HEK293 (cell line): ENCODE data around the gene DCDC2.
"Not testable (repeated sequence)": the region's sequence is repeated elsewhere in the genome, so short reads cannot be mapped to it uniquely, and the experiment has no call there.

Experiments
- CTCF ChIA-PET: fragments of 350-600 bp; formaldehyde crosslinking; extraction: SDS; loops from one replicate; lab custom pipeline; 2021; ENCODE audit warnings: antibody characterized with exemption; lab: Yijun Ruan, JAX
- POLR2A ChIA-PET: fragments of 300-600 bp; formaldehyde crosslinking; extraction: SDS; loops from one replicate; lab custom pipeline; 2020; ENCODE audit warnings: antibody characterized with exemption, inconsistent platforms; lab: Yijun Ruan, JAX
- H3K27ac ChIP-seq: fragments of 200-500 bp; sonication (Bioruptor generic); 2 replicates; pipeline ENCODE4 v1.5.1; 2014; ENCODE audit warnings: low read depth, low read length, control low read depth, inconsistent platforms; ENCODE audit errors: extremely low read depth
- H3K36me3 ChIP-seq, 2 experiments: fragments of 200-500 bp in 1 of 2; sonication (Bioruptor generic) in 1 of 2; 1 replicate in 1 of 2; 2 replicates in 1 of 2; pipeline ENCODE4 v1.5.1; 2014 to 2017; ENCODE audit warnings: inconsistent platforms in 2 of 2, low read length in 2 of 2; ENCODE audit not compliant: control insufficient read depth in 2 of 2, insufficient read depth in 1 of 2
- H3K4me1 ChIP-seq: fragments of 200-500 bp; sonication (Bioruptor generic); 2 replicates; pipeline ENCODE4 v1.5.1; 2014; ENCODE audit warnings: mild to moderate bottlenecking, low read length, inconsistent platforms; ENCODE audit not compliant: control insufficient read depth, insufficient read depth
- H3K4me3 ChIP-seq: 2 replicates; pipeline ENCODE4 v1.5.1; 2011; ENCODE audit warnings: low read depth, mild to moderate bottlenecking, control low read depth, low read length, moderate library complexity
- H3K9me3 ChIP-seq: fragments of 200-500 bp; sonication (Bioruptor generic); 2 replicates; pipeline ENCODE4 v1.5.1; 2014; ENCODE audit warnings: low read depth, low read length, inconsistent platforms; ENCODE audit not compliant: control insufficient read depth, insufficient read depth
- BCL11A ChIP-seq: fragments of 450-650 bp; formaldehyde crosslinking; IDR thresholded peaks from 2 replicates; pipeline ENCODE4 v1.5.1; 2016; ENCODE audit warnings: low read depth, missing biosample characterization, missing genetic modification characterization
- BCL6B ChIP-seq: fragments of 450-650 bp; formaldehyde crosslinking; IDR thresholded peaks from 2 replicates; pipeline ENCODE4 v1.5.1; 2017; ENCODE audit warnings: missing biosample characterization, missing genetic modification characterization
- KLF7 ChIP-seq: fragments of 450-650 bp; formaldehyde crosslinking; IDR thresholded peaks from 2 replicates; pipeline ENCODE4 v1.5.1; 2016; ENCODE audit warnings: missing biosample characterization, missing genetic modification characterization, borderline replicate concordance
- MEIS1 ChIP-seq: sonication (generic); formaldehyde crosslinking; IDR thresholded peaks from 2 replicates; pipeline ENCODE4 v1.8.1; 2022; ENCODE audit warnings: missing genetic modification reagents, mild to moderate bottlenecking, borderline replicate concordance
- OSR2 ChIP-seq: fragments of 450-650 bp; formaldehyde crosslinking; IDR thresholded peaks from 2 replicates; pipeline ENCODE4 v1.5.1; 2016; ENCODE audit warnings: missing biosample characterization, missing genetic modification characterization
- PRDM10 ChIP-seq: fragments of 450-650 bp; formaldehyde crosslinking; IDR thresholded peaks from 2 replicates; pipeline ENCODE4 v1.5.1; 2016; ENCODE audit warnings: missing biosample characterization, missing genetic modification characterization
- PRDM6 ChIP-seq: fragments of 450-650 bp; formaldehyde crosslinking; IDR thresholded peaks from 2 replicates; pipeline ENCODE4 v1.5.1; 2017; ENCODE audit warnings: missing biosample characterization, missing genetic modification characterization
- ZBTB7A ChIP-seq: fragments of 450-650 bp; formaldehyde crosslinking; IDR thresholded peaks from 2 replicates; pipeline ENCODE4 v1.5.1; 2016; ENCODE audit warnings: low read depth, missing biosample characterization, missing genetic modification characterization
- ZNF140 ChIP-seq: fragments of 450-650 bp; formaldehyde crosslinking; IDR thresholded peaks from 2 replicates; pipeline ENCODE4 v1.5.1; 2016; ENCODE audit warnings: missing biosample characterization, missing genetic modification characterization
- ZNF155 ChIP-seq: fragments of 450-650 bp; formaldehyde crosslinking; IDR thresholded peaks from 2 replicates; pipeline ENCODE4 v1.5.1; 2016; ENCODE audit warnings: missing biosample characterization, missing genetic modification characterization
- ZNF19 ChIP-seq: fragments of 450-650 bp; formaldehyde crosslinking; IDR thresholded peaks from 2 replicates; pipeline ENCODE4; 2016; ENCODE audit warnings: missing biosample characterization, missing genetic modification characterization, low read depth
- ZNF26 ChIP-seq: fragments of 450-650 bp; formaldehyde crosslinking; IDR thresholded peaks from 2 replicates; pipeline ENCODE4 v1.5.1; 2016; ENCODE audit warnings: missing biosample characterization, missing genetic modification characterization
- ZNF280C ChIP-seq: fragments of 450-650 bp; formaldehyde crosslinking; IDR thresholded peaks from 2 replicates; pipeline ENCODE4 v1.5.1; 2016; ENCODE audit warnings: missing biosample characterization, missing genetic modification characterization
- ZNF394 ChIP-seq: fragments of 450-650 bp; formaldehyde crosslinking; IDR thresholded peaks from 2 replicates; pipeline ENCODE4 v1.5.1; 2016; ENCODE audit warnings: missing biosample characterization, missing genetic modification characterization, mild to moderate bottlenecking, moderate library complexity, borderline replicate concordance
- ZNF404 ChIP-seq: fragments of 450-650 bp; formaldehyde crosslinking; IDR thresholded peaks from 2 replicates; pipeline ENCODE4 v1.5.1; 2017; ENCODE audit warnings: missing biosample characterization, missing genetic modification characterization
- ZNF488 ChIP-seq: fragments of 450-650 bp; formaldehyde crosslinking; IDR thresholded peaks from 2 replicates; pipeline ENCODE4 v1.5.1; 2016; ENCODE audit warnings: missing biosample characterization, missing genetic modification characterization
- ZNF624 ChIP-seq: fragments of 450-650 bp; formaldehyde crosslinking; IDR thresholded peaks from 2 replicates; pipeline ENCODE4 v1.5.1; 2017; ENCODE audit warnings: missing biosample characterization, missing genetic modification characterization
- ZNF830 ChIP-seq: fragments of 450-650 bp; IDR thresholded peaks from 2 replicates; pipeline ENCODE4 v1.5.0; 2018; ENCODE audit warnings: missing biosample characterization, missing genetic modification characterization, low read depth, mild to moderate bottlenecking, moderate library complexity
- ZNF837 ChIP-seq: fragments of 450-650 bp; formaldehyde crosslinking; IDR thresholded peaks from 2 replicates; pipeline ENCODE4 v1.5.1; 2016; ENCODE audit warnings: missing biosample characterization, missing genetic modification characterization

The DCDC2 gene

GRCh38 chr6:24146871-24147270, 211.0 kb downstream of the DCDC2 start (continued):
- no peak for TF ChIP-seq PRDM6 (tag by site-specific recombination)

GRCh38 chr6:24145690-24146131, 212.1 kb downstream of the DCDC2 start:
- ChIA-PET CTCF (no interaction called here), POLR2A (no interaction called here)
- H3K4me1 ChIP-seq = no peaks in the 10 kb centered on the region
- TF ChIP-seq ZBTB7A (tag by site-specific recombination) = no peak
- no peak for TF ChIP-seq ZNF140 (tag by site-specific recombination)
- no peak for TF ChIP-seq ZNF19
- no peak for TF ChIP-seq ZNF488 (tag by site-specific recombination)
- no peak for TF ChIP-seq BCL6B (tag by site-specific recombination)
- no peak for TF ChIP-seq ZNF404
- no peak for TF ChIP-seq ZNF155 (tag by site-specific recombination)
- TF ChIP-seq MEIS1 (CRISPR knock-in tag) = no peak
- no peak for TF ChIP-seq BCL11A (tag by site-specific recombination)
- no peak for TF ChIP-seq KLF7 (tag by site-specific recombination)
- TF ChIP-seq OSR2 = no peak
- no peak for TF ChIP-seq ZNF280C (tag by site-specific recombination)
- no peaks in the 10 kb centered on the region for H3K36me3 ChIP-seq
- no peaks in the 10 kb centered on the region for H3K9me3 ChIP-seq
- H3K4me3 ChIP-seq = no peak overlapping the region
- no peak overlapping the region for H3K27ac ChIP-seq

- H3K4me3 ChIP-seq, H3K36me3 ChIP-seq, H3K4me1 ChIP-seq, POLR2A ChIA-PET, H3K27ac ChIP-seq, CTCF ChIA-PET, H3K9me3 ChIP-seq: not testable (repeated sequence)
Observed at GRCh38 chr6:24142733-24143132, 215.1 kb downstream of the DCDC2 start.

- Histone ChIP-seq H3K4me1 (no peaks in the 10 kb centered on the region), H3K9me3 (no peaks in the 10 kb centered on the region), H3K27ac (no peak overlapping the region), H3K36me3 (no peaks in the 10 kb centered on the region), H3K4me3 (no peak overlapping the region)
- no peak for TF ChIP-seq ZNF837 (tag by site-specific recombination)
- no peak for TF ChIP-seq ZNF394
- TF ChIP-seq ZNF26 (tag by site-specific recombination) = no peak
- TF ChIP-seq PRDM10 (tag by site-specific recombination) = no peak
- TF ChIP-seq ZNF624 (tag by site-specific recombination) = no peak
- TF ChIP-seq ZNF830 (tag by site-specific recombination) = no peak
- CTCF ChIA-PET = no interaction called here
- POLR2A ChIA-PET = no interaction called here
Observed at GRCh38 chr6:24140591-24140990, 217.3 kb downstream of the DCDC2 start.
